ENCODE data around the gene DOCK2.
A peak's percentile ranks its signal among the peaks of the same experiment; 100 is the strongest.

DNA sequence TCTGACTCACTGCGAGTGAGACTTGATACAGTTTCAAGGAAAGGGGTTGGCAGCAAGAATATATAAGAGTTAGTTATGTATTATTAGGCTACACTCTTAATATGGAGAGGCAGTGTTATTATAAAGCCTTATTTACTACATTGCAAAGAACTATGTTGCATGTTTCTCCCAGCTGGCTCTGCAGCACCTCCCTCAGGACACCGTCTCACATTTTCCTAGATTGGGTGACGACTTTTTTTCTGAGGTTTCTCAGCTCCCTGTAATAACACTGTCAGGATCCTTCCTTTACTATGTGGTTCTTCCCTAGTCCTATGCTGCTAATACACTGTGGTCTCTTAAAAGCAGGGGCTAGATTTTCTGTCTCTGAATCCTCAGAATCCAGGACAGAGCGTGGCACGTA lies 189.5 kb downstream of the DOCK2 start:
- TF ChIP-seq POLR2A (IDR thresholded peaks at IDR 0.05), result no peak
- TF ChIP-seq, protein P1, sequence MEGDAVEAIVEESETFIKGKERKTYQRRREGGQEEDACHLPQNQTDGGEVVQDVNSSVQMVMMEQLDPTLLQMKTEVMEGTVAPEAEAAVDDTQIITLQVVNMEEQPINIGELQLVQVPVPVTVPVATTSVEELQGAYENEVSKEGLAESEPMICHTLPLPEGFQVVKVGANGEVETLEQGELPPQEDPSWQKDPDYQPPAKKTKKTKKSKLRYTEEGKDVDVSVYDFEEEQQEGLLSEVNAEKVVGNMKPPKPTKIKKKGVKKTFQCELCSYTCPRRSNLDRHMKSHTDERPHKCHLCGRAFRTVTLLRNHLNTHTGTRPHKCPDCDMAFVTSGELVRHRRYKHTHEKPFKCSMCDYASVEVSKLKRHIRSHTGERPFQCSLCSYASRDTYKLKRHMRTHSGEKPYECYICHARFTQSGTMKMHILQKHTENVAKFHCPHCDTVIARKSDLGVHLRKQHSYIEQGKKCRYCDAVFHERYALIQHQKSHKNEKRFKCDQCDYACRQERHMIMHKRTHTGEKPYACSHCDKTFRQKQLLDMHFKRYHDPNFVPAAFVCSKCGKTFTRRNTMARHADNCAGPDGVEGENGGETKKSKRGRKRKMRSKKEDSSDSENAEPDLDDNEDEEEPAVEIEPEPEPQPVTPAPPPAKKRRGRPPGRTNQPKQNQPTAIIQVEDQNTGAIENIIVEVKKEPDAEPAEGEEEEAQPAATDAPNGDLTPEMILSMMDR (IDR thresholded peaks at IDR 0.05), result peak in 1 of 3 experiments; percentile 10
